H9 (cell line): ENCODE results near the gene APOL4. TPM values are rescaled to one million over a fixed set of nuclear protein-coding genes. Genes with fewer than 3 reads are reported as not detected.
A peak's percentile ranks its signal among the peaks of the same experiment; 100 is the strongest.
"Not testable (repeated sequence)": the region's sequence is repeated elsewhere in the genome, so short reads cannot be mapped to it uniquely, and the experiment has no call there.

ENCODE experiments used
- DNase-seq: peaks from one replicate; pipeline ENCODE4 v3.0.0-alpha.2; 2017
- H2AFZ ChIP-seq: one replicate; pipeline ENCODE4 v1.6.1; 2013; ENCODE audit warnings: mild to moderate bottlenecking, low read length, control low read depth, moderate library complexity
- H2AK5ac ChIP-seq: 2 replicates; pipeline ENCODE4 v1.6.1; 2013; ENCODE audit warnings: low read length, control low read depth, mixed read lengths; ENCODE audit not compliant: insufficient read length
- H2BK120ac ChIP-seq: one replicate; pipeline ENCODE4 v1.6.1; 2013; ENCODE audit warnings: low read depth, mild to moderate bottlenecking, low read length, control low read depth, inconsistent platforms; ENCODE audit not compliant: poor library complexity, severe bottlenecking
- H2BK12ac ChIP-seq: 2 replicates; pipeline ENCODE4 v1.6.1; 2013; ENCODE audit warnings: low read length, control low read depth, mixed read lengths, low read depth; ENCODE audit not compliant: insufficient read length
- H2BK15ac ChIP-seq: 2 replicates; pipeline ENCODE4 v1.6.1; 2013; ENCODE audit warnings: low read depth, low read length, control low read depth
- H2BK20ac ChIP-seq: one replicate; pipeline ENCODE4 v1.6.1; 2013; ENCODE audit warnings: low read depth, mild to moderate bottlenecking, low read length, control low read depth, inconsistent platforms; ENCODE audit not compliant: poor library complexity, severe bottlenecking
- H2BK5ac ChIP-seq: 2 replicates; pipeline ENCODE4 v1.6.1; 2013; ENCODE audit warnings: low read length, control low read depth, mixed read lengths; ENCODE audit not compliant: insufficient read length
- H3K14ac ChIP-seq: 2 replicates; pipeline ENCODE4 v1.6.1; 2013; ENCODE audit warnings: low read length, control low read depth; ENCODE audit not compliant: insufficient read depth
- H3K18ac ChIP-seq: 2 replicates; pipeline ENCODE4 v1.6.1; 2013; ENCODE audit warnings: low read depth, mild to moderate bottlenecking, mixed read lengths, low read length, control low read depth; ENCODE audit not compliant: insufficient read length
- H3K23ac ChIP-seq: 2 replicates; pipeline ENCODE4 v1.6.1; 2013; ENCODE audit warnings: low read length, control low read depth, mixed read lengths, low read depth; ENCODE audit not compliant: insufficient read length
- H3K23me2 ChIP-seq: 2 replicates; pipeline ENCODE4 v1.6.1; 2013; ENCODE audit warnings: low read depth, mild to moderate bottlenecking, mixed read lengths, low read length, control low read depth; ENCODE audit not compliant: insufficient read length, poor library complexity, severe bottlenecking
- H3K27ac ChIP-seq: 2 replicates; pipeline ENCODE4 v1.5.1; 2013; ENCODE audit warnings: low read length, control low read depth, mixed read lengths, low read depth; ENCODE audit not compliant: insufficient read length
- H3K27me3 ChIP-seq: 2 replicates; pipeline ENCODE4 v1.6.1; 2013; ENCODE audit warnings: low read length, control low read depth, inconsistent platforms; ENCODE audit not compliant: insufficient read depth
- H3K4ac ChIP-seq: 2 replicates; pipeline ENCODE4 v1.6.1; 2013; ENCODE audit warnings: low read depth, mild to moderate bottlenecking, control low read depth, inconsistent platforms, low read length, moderate library complexity
- H3K4me1 ChIP-seq: 2 replicates; pipeline ENCODE4 v1.6.1; 2013; ENCODE audit warnings: low read length, control low read depth, inconsistent platforms; ENCODE audit not compliant: insufficient read depth
- H3K4me2 ChIP-seq: 2 replicates; pipeline ENCODE4 v1.6.1; 2013; ENCODE audit warnings: low read length, control low read depth, mixed read lengths; ENCODE audit not compliant: insufficient read length, insufficient read depth
- H3K56ac ChIP-seq: 2 replicates; pipeline ENCODE4 v1.6.1; 2013; ENCODE audit warnings: low read depth, mild to moderate bottlenecking, mixed read lengths, low read length, control low read depth; ENCODE audit not compliant: insufficient read length
- H3K79me1 ChIP-seq: 2 replicates; pipeline ENCODE4 v1.6.1; 2013; ENCODE audit warnings: low read depth, mild to moderate bottlenecking, moderate library complexity, low read length, control low read depth, inconsistent platforms; ENCODE audit not compliant: insufficient read depth, poor library complexity, severe bottlenecking
- H3K79me2 ChIP-seq: 2 replicates; pipeline ENCODE4 v1.6.1; 2013; ENCODE audit warnings: low read length, control low read depth, inconsistent platforms; ENCODE audit not compliant: insufficient read depth
- H3K9ac ChIP-seq: 2 replicates; pipeline ENCODE4 v1.6.1; 2013; ENCODE audit warnings: low read length, control low read depth, mixed read lengths; ENCODE audit not compliant: insufficient read length; ENCODE audit errors: extremely low read depth
- H3K9me3 ChIP-seq: one replicate; pipeline ENCODE4 v1.6.1; 2013; ENCODE audit warnings: low read depth, low read length, inconsistent platforms; ENCODE audit not compliant: control insufficient read depth
- H3T11ph ChIP-seq: one replicate; pipeline ENCODE4 v1.6.1; 2013; ENCODE audit warnings: mild to moderate bottlenecking, low read length, control low read depth, inconsistent platforms
- H4K20me1 ChIP-seq: one replicate; pipeline ENCODE4 v1.6.1; 2013; ENCODE audit not compliant: control insufficient read depth, insufficient read length, insufficient read depth
- H4K5ac ChIP-seq: 2 replicates; pipeline ENCODE4 v1.6.1; 2013; ENCODE audit warnings: low read depth, mild to moderate bottlenecking, mixed read lengths, low read length, control low read depth; ENCODE audit not compliant: insufficient read length
- H4K8ac ChIP-seq: replicated peaks from 2 replicates; pipeline ENCODE4 v1.6.1; 2013; ENCODE audit warnings: low read length, control low read depth, mixed read lengths, low read depth; ENCODE audit not compliant: insufficient read length
- H4K91ac ChIP-seq: 2 replicates; pipeline ENCODE4 v1.6.1; 2013; ENCODE audit warnings: low read depth, mild to moderate bottlenecking, moderate library complexity, mixed read lengths, low read length, control low read depth; ENCODE audit not compliant: insufficient read length
- H3K27ac Mint-ChIP-seq, 3 experiments: 2 replicates in 2 of 3; 3 replicates in 1 of 3; pipeline ENCODE4 v1.8.0; 2020 to 2021; ENCODE audit warnings: mixed read lengths in 3 of 3, mild to moderate bottlenecking in 1 of 3, moderate library complexity in 1 of 3
- H3K27me3 Mint-ChIP-seq: 2 replicates; pipeline ENCODE4 v1.8.0; 2021; ENCODE audit warnings: low read depth, mild to moderate bottlenecking, moderate library complexity, mixed read lengths
- H3K36me3 Mint-ChIP-seq, 3 experiments: 2 replicates in 2 of 3; 3 replicates in 1 of 3; pipeline ENCODE4 v1.8.0; 2020 to 2021; ENCODE audit warnings: low read depth in 3 of 3, mixed read lengths in 3 of 3; ENCODE audit not compliant: insufficient read depth in 1 of 3
- H3K4me1 Mint-ChIP-seq, 2 experiments: 2 replicates each; pipeline ENCODE4 v1.8.0; 2020; ENCODE audit warnings: mixed read lengths in 2 of 2
- H3K4me3 Mint-ChIP-seq, 2 experiments: 2 replicates in 1 of 2; 3 replicates in 1 of 2; pipeline ENCODE4 v1.8.0; 2020 to 2021; ENCODE audit warnings: mild to moderate bottlenecking in 2 of 2, mixed read lengths in 2 of 2, moderate library complexity in 1 of 2
- H3K9me3 Mint-ChIP-seq, 2 experiments: 2 replicates in 1 of 2; 3 replicates in 1 of 2; pipeline ENCODE4 v1.8.0; 2020; ENCODE audit warnings: mild to moderate bottlenecking in 2 of 2, mixed read lengths in 2 of 2, moderate library complexity in 1 of 2
- CTCF ChIP-seq: fragments of 200-600 bp; sonication (generic); conservative IDR thresholded peaks from 3 replicates; pipeline ENCODE4 v1.8.0; 2021; ENCODE audit warnings: antibody characterized with exemption, mild to moderate bottlenecking
- WGBS: extraction: QIAGEN DNeasy Blood & Tissue Kit; methylation state at CpG from one replicate; pipeline ENCODE4 v1.1.7; 2013; ENCODE audit warnings: missing lambda C conversion rate, low lambda C conversion rate, mixed read lengths; ENCODE audit not compliant: insufficient read length; ENCODE audit errors: extremely low coverage; 5-methylcytosine and 5-hydroxymethylcytosine counted together
- total RNA-seq: library from RNA; stranded (reverse); gene quantifications from 2 replicates; pipeline ENCODE4 v1.2.1, GENCODE V29; 2021

APOL4 gene
- total RNA-seq, 1 experiment from 2014 or later, result not detected

GRCh38 chr22:36153501-36154422 is 47.8 kb downstream of the APOL4 start:
- Mint-ChIP-seq H3K4me1 (peaks cover 16 to 20% of the 10 kb centered on the region in 2 experiments), H3K36me3 (peaks cover 0 to 8% (median 4%) of the 10 kb centered on the region in 3 experiments; a peak in 3 of 7 replicates), H3K27me3 (peaks cover 5% of the 10 kb centered on the region; the same call in 1 of the 2 replicates), H3K9me3 (peaks cover 3 to 5% of the 10 kb centered on the region in 2 experiments; a peak in 3 of 5 replicates), H3K27ac (no peak overlapping the region), H3K4me3 (no peak overlapping the region)
- H2BK20ac ChIP-seq, result no peak overlapping the region
- H3K9me3 ChIP-seq, result no peaks in the 10 kb centered on the region
- H4K91ac ChIP-seq, result no peak overlapping the region
- no peak overlapping the region for H2AK5ac ChIP-seq
- peak; percentile 1 for DNase-seq
- no peak overlapping the region for H2BK12ac ChIP-seq
- H3K79me2 ChIP-seq, result no peaks in the 10 kb centered on the region
- H3K14ac ChIP-seq, result no peak overlapping the region
- no peak overlapping the region for H3K4me2 ChIP-seq
- no peaks in the 10 kb centered on the region for H3K23me2 ChIP-seq
- H3K23ac ChIP-seq, result no peak overlapping the region
- no peaks in the 10 kb centered on the region for H4K20me1 ChIP-seq
- no peak overlapping the region for H3K27ac ChIP-seq
- no peak overlapping the region for H4K8ac ChIP-seq
- H3K79me1 ChIP-seq, result no peaks in the 10 kb centered on the region
- no peak for TF ChIP-seq CTCF
- H3K9ac ChIP-seq, result no peak overlapping the region
- no peak overlapping the region for H2BK15ac ChIP-seq
- H2BK5ac ChIP-seq, result no peak overlapping the region
- no peaks in the 10 kb centered on the region for H3K27me3 ChIP-seq
- H3K4me1 ChIP-seq, result peaks cover 2% of the 10 kb centered on the region; the same call in 1 of the 2 replicates
- no CpG with 5 or more reads among the region's 12 CpGs for WGBS
- H2BK120ac ChIP-seq, result no peak overlapping the region
- H3K18ac ChIP-seq, result no peak overlapping the region
- H3K4ac ChIP-seq, result no peak overlapping the region
- H3K56ac ChIP-seq, result no peak overlapping the region
- H2AFZ ChIP-seq, result no peak overlapping the region
- H4K5ac ChIP-seq, result no peak overlapping the region
- H3T11ph ChIP-seq, result no peak overlapping the region

- H3K23me2 ChIP-seq, H2BK20ac ChIP-seq, H2BK15ac ChIP-seq, H3K4ac ChIP-seq, H3K23ac ChIP-seq, H3K79me1 ChIP-seq, H3K56ac ChIP-seq, H3K9ac ChIP-seq, H3K4me1 ChIP-seq, H4K5ac ChIP-seq, H2BK5ac ChIP-seq, H2BK120ac ChIP-seq, H2AFZ ChIP-seq, H3K36me3 Mint-ChIP-seq, H3K9me3 ChIP-seq, H3T11ph ChIP-seq, H3K27ac Mint-ChIP-seq, DNase-seq, H2AK5ac ChIP-seq, H4K8ac ChIP-seq, H3K14ac ChIP-seq, H4K91ac ChIP-seq, H3K27me3 Mint-ChIP-seq, H3K4me3 Mint-ChIP-seq, H3K18ac ChIP-seq, H3K4me2 ChIP-seq, H2BK12ac ChIP-seq, H4K20me1 ChIP-seq, H3K27me3 ChIP-seq, H3K27ac ChIP-seq, H3K9me3 Mint-ChIP-seq, H3K79me2 ChIP-seq: not testable (repeated sequence)
- WGBS, result no CpG with 5 or more reads among the region's 4 CpGs
- H3K4me1 Mint-ChIP-seq, result peaks cover 15 to 17% of the 10 kb centered on the region in 2 experiments
Measured at GRCh38 chr22:36152821-36153220, 48.8 kb downstream of the APOL4 start.
